Epidermal melanocyte (primary cell): ENCODE measurements around the gene GPR137B.
"Not testable (repeated sequence)": the region's sequence is repeated elsewhere in the genome, so short reads cannot be mapped to it uniquely, and the experiment has no call there.

ENCODE experiments used
- DNase-seq: peaks from one replicate; pipeline ENCODE4 v3.0.0; 2011; ENCODE audit warnings: low spot score; ENCODE audit not compliant: insufficient read length

The GPR137B gene

DNA sequence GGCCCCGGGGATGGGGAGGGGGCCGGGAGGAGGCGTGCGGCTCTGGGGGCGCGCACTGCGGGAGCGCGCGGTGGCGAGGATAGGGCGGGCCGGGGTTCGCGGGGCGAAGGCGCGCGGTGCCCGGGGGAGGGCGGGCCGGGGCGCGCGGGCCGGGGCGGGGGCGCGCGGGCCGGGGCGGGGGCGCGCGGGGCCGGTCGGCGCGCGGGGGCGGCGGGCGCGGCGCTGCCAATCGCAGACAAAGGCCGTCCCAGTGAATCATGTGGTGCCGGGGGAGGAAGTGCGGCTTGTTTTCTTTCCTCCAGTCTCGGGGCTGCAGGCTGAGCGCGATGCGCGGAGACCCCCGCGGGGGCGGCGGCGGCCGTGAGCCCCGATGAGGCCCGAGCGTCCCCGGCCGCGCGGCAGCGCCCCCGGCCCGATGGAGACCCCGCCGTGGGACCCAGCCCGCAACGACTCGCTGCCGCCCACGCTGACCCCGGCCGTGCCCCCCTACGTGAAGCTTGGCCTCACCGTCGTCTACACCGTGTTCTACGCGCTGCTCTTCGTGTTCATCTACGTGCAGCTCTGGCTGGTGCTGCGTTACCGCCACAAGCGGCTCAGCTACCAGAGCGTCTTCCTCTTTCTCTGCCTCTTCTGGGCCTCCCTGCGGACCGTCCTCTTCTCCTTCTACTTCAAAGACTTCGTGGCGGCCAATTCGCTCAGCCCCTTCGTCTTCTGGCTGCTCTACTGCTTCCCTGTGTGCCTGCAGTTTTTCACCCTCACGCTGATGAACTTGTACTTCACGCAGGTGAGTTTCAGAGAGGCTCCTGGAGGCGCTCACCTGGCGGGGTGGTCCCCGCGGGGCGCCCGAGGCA, at the start of gene GPR137B:
Gene GPR137B, plus strand, starts transcription at position 287 of the 851 bp plus-strand sequence. Its CDS starts 84 bp downstream, at position 371.
- peak; percentile 71 for DNase-seq

GRCh38 chr1:236092899-236093298, 49.4 kb upstream of the GPR137B start:
- no peak for DNase-seq

DNA sequence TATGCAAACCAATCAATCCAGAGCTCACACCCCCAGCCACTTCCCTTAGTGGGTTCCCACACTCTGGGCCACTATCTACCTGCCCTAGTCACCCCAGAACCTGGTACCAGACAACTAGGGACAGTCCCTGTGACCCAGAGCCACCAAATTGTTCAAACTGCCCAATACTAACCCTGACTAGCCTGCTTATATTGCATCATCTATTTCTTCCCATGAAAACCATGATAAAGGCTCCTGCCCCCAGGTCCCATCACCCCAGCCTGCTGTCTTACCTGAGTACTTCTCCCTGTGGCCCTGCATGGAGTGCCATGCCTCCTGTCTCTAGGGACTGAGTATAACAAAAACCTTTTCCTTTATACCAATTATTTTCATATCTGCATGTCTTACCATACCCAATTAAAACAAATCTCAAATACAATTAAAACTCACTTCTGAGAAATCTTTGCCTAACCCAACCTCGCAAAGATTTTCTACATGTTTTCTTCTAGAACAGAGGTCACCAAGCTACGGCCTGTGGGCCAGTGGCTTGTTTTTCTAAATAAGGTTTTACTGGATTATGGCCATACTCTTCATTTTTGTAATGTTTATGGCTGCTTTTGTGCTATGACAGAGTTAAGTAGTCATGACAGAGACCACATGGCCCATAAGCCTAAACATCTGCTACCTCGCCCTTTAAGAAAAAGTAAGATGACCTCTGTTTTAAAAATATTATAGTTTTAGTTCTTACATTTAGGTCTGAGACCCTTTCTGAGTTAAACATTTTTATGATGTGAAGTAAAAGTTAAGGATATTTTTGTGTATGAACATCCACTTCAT, 46.4 kb upstream of the GPR137B start:
- DNase-seq, result no peak

DNA sequence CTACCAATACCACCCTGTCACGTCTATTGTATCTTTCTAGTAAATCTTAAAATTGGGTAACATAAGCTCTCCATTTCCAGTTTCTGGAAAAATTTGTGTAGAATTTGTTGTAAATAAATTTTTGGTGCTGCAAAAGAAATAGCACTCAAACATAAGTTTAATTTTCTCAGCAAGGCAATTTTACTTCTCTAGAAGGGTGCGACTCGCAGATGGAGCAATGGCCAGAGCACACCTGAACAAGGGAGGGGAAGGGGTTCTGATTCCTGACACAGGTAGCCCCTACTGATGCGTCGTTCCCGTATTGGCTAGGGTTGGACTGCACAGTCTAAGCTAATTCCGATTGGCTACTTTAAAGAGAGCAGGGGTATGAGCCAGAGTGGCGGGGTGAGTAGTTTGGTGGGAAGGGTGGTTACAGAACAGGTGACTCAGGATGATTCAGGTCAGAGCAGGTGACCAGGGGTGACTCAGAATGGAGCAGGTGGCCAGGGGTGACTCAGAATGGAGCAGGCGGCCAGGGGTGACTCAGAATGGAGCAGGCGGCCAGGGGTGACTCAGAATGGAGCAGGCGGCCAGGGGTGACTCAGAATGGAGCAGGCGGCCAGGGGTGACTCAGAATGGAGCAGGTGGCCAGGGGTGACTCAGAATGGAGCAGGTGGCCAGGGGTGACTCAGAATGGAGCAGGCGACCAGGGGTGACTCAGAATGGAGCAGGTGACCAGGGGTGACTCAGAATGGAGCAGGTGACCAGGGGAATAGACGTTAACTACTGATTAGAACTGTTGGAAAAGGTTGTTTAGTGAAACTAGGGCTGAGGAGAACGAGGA, 45.5 kb upstream of the GPR137B start:
- DNase-seq, result not testable (repeated sequence)

DNA sequence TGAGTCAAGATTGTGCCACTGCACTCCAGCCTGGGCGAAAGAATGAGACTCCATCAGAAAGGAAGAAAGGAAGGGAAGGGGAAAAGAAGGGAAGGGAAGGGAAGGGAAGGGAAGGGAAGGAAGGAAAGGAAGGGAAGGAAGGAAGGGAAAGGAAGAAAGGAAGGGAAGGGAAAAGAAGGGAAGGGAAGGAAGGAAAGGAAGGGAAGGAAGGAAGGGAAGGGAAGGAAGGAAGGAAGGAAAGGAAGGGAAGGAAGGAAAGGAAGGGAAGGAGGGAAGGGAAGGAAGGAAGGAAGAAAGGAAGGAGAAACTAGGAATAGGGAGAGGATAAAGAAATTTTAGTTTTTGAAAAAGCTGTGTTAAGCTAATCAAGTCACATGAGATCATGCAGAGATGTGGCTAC, 44.1 kb upstream of the GPR137B start:
- no peak for DNase-seq

DNA sequence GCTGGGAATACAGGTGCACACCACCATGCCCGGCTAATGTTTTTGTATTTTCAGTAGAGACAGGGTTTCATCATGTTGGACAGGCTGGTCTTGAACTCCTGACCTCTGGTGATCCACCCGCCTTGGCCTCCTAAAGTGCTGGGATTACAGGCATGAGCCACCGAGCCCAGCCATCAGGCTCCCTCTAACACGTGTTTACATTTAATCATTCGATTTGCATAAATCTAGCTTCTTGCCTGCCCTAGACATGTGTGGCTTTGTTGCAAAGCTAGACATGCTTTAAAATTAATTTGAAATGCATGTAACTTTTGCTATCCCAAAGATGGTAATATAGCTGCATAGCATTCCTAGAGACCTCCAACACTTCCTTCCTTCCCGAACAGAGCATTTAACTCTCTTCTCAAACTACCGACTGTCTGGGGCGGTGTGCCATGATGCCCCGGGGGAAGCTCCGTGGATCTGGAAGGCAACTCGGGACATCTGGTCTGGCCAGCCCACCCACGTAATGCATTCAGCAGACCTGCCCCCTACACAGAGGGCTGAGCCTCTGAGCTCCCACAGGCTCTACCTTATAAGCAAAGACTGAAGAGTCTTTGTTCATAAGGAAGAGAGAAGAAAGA, 42.9 kb upstream of the GPR137B start:
- peak; percentile 83 for DNase-seq

DNA sequence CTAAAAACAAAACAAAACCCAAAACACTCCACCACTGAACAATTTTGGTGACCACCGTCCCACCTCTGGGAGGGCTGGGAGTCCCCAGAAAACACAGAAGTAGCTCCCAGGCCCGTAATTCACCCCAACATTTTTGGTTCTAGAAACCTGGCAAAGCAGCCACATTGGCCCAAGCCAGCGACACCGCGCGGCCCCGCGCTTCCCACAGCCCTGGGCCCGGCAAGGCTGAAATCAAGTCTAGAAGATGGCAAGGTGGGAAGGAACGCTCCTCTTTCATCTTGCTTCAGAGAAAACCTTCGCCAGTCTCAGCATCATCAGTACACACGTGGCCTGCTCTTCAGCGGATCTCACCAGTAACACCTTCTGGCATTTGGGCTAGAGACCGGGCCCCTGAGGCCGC, 41.5 kb upstream of the GPR137B start:
- DNase-seq, result no peak

GRCh38 chr1:236101233-236102200, 40.8 kb upstream of the GPR137B start:
- DNase-seq, result no peak

DNA sequence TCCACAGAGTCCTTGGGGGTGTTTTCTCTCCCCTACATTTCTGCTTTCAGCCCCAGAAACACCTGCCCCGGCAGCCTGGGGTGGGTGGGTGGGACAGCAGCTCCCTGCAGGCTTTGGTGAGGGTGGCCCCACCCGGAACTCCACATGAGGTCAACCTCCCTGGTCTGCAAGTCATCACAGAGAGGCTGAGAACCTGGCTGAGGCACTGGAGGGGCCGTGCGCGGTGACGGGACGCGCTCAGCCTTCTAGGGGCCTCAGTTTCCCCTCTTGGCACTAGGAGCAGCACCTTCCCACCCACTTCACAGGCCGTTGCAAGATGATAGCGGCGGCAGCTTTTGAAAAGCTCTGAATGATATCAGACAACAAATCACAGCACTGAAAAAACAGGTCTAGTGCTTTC, 39.7 kb upstream of the GPR137B start:
- DNase-seq, result no peak

DNA sequence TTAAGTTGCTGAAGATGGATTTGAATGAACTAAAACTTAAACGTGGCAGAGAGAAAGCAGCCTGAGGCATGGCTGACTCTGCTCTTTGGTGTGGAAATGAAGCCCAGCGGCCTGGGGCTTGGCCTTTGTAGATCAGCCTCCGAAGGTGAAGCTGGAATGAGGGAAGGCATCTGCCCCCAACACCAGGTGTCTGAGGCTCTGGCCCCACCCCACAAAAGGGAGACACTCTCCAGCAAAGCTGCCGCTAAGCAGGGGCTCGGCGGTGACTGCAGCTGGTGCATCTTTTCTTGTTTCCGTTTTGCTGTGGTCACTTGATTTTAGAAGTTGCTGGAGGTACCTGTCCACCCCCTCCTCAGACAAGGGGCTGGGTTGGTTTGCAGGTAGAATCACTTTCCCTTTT, 39.3 kb upstream of the GPR137B start:
- no peak for DNase-seq

DNA sequence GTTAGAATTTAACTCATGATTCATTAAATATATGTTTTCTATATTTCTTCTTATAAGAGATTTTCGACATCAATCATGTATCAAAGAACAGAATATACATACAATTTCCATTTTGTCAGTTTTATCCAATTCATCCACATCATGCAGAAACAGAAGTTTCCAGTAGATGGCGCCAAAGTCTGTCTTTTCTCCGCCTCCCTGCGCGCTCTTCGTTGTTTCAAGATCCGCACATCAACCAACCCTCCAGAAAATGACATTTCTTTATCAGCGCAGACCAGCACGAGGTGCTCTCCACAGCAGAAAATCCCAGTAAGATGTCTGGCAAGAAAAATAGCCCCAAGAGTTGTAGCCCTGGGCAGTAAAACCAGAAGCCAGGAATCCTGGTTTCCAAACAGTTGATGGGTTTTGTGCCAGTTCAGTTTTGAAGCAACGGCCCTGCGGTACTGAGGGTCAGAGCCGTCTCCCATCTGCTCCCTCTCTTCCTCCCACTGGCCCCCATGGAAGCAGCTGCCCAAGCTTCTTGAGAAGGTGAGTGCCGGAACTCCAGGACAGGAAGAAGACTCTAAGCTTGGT, 38.6 kb upstream of the GPR137B start:
- peak; percentile 79 for DNase-seq

GRCh38 chr1:236107121-236107907, 35.0 kb upstream of the GPR137B start:
- DNase-seq, result no peak

DNA sequence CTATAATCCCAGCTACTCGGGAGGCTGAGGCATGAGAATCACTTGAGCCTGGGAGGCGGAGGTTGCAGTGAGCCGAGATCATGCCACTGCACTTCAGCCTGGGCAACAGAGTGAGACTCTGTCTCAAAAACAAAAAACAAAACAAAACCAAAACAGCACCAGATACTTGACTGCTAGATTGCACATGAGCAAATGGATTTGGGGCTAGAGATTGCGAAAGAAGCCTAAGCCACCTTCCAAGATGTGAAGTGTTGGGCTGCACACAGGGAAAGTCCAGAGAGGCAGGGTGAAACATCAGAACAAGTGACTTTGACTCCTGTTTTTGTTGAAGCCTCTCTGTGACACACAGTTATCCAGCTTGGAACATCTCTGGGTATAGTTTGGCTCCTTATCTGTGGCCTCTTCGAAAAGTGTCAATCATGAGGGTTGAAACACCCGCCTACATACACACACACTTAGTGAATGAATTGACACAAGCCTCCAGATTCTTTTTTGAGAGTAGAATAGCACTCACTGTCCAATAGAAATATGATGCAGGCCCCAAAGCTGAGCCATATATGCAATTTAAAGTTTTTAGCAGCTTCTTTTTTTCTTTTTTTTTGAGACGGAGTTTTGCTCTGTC, 34.2 kb upstream of the GPR137B start:
- DNase-seq, result no peak

DNA sequence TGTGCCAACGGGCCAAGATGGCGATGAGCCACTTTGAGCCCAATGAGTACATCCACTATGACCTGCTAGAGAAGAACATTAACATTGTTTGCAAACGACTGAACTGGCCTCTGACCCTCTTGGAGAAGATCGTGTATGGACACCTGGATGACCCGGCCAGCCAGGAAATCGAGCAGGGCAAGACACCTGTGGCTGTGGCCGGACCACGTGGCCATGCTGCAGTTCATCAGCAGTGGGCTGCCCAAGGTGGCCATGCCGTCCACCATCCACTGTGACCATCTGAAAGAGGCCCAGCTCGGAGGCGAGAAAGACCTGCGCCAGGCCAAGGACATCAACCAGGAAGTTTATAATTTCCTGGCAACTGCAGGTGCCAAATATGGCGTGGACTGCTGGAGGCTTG, 32.2 kb upstream of the GPR137B start:
- DNase-seq, result no peak

DNA sequence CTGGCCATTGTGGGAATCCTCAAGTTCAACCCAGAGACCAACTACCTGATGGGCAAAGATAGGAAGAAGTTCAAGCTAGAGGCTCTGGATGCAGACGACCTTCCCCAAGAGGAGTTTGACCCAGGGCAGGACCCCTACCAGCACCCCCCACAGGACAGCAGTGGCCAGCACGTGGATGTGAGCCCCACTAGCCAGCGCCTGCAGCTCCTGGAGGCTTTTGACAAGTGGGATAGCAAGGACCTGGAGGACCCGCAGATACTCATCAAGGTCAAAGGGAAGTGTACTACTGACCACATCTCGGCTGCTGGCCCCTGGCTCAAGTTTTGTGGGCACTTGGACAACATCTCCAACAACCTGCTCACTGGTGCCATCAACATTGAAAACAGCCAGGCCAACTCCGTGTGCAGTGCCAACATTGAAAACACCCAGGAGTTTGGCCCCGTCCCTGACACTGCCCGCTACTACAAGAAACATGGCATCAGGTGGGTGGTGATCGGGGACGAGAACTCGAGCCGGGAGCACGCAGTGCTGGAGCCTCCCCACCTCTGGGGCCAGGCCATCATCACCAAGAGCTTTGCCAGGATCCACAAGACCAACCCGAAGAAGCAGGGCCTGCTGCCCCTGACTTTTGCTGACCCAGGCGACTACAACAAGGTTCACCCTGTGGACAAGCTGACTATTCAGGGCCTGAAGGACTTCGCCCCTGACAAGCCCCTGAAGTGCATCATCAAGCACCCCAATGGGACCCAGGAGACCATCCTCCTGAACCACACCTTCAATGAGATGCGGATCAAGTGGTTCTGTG, 30.6 kb upstream of the GPR137B start:
- no peak for DNase-seq

DNA sequence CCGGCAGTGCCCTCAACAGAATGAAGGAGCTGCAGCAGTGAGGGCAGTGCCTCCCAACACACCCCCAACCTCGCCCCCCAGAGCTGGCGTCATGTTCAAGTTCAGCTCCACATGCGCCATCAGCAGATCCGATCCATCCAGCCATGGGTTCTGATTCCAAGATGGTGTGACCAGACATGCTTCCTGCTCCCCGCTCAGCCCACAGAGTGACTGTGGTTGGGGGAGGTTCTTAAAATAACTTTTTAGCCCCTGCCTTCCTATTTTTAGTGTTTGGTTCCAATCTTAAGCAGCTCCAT, 30.1 kb upstream of the GPR137B start:
- DNase-seq, result no peak

- no peak for DNase-seq
Measured at GRCh38 chr1:236113324-236114032, 28.9 kb upstream of the GPR137B start.
